Measurements from ENCODE around the gene C19orf25. TPM values are rescaled to one million over a fixed set of nuclear protein-coding genes. Genes with fewer than 3 reads are reported as not detected.

The C19orf25 gene
- total RNA-seq, 4 donors from 2014 or later, result 35.5 to 68.5 (median 61.9) TPM

DNA sequence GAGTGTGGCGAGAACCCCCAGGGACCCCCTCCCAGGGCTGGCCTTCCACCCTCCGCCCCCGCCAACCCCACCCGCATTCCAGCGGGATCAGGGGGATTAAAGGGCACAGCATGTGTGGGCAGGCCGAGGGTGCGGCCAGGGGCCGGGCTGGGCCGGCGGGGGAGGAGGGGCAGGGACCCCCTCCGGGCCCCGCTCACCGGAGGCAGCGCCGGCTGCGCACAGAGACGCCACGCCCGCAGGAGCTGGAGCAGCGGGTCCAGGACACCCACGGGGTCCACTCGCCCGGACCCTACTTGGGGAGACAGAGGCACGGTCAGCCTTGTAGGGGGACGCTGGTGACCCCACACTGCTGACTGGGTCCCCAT lies 31.4 kb upstream of the C19orf25 start:
- Histone ChIP-seq H3K4me1 (peaks cover 3 to 47% (median 9%) of the 10 kb centered on the region in 4 donors), H3K27me3 (peaks cover 0 to 12% of the 10 kb centered on the region in 2 donors), H3K4me3 (no peak overlapping the region), H3K36me3 (no peaks in the 10 kb centered on the region), H3K27ac (peak overlapping the region in 1 of 4 donors; percentile 21), H3K9me3 (peaks cover 0 to 8% (median 0%) of the 10 kb centered on the region in 4 donors)
- TF ChIP-seq POLR2A (IDR thresholded peaks at IDR 0.05), result no peak
- TF ChIP-seq, protein P1, sequence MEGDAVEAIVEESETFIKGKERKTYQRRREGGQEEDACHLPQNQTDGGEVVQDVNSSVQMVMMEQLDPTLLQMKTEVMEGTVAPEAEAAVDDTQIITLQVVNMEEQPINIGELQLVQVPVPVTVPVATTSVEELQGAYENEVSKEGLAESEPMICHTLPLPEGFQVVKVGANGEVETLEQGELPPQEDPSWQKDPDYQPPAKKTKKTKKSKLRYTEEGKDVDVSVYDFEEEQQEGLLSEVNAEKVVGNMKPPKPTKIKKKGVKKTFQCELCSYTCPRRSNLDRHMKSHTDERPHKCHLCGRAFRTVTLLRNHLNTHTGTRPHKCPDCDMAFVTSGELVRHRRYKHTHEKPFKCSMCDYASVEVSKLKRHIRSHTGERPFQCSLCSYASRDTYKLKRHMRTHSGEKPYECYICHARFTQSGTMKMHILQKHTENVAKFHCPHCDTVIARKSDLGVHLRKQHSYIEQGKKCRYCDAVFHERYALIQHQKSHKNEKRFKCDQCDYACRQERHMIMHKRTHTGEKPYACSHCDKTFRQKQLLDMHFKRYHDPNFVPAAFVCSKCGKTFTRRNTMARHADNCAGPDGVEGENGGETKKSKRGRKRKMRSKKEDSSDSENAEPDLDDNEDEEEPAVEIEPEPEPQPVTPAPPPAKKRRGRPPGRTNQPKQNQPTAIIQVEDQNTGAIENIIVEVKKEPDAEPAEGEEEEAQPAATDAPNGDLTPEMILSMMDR (IDR thresholded peaks at IDR 0.05), result no peak
- no peak for DNase-seq

- Histone ChIP-seq H3K27ac (peak overlapping the region in 1 of 4 donors; percentile 21), H3K9me3 (peaks cover 0 to 8% (median 0%) of the 10 kb centered on the region in 4 donors), H3K27me3 (peaks cover 0 to 12% of the 10 kb centered on the region in 2 donors), H3K4me1 (peaks cover 3 to 47% (median 9%) of the 10 kb centered on the region in 4 donors), H3K36me3 (no peaks in the 10 kb centered on the region), H3K4me3 (no peak overlapping the region)
- no peak for TF ChIP-seq POLR2A (IDR thresholded peaks at IDR 0.05)
- TF ChIP-seq, protein P1 (IDR thresholded peaks at IDR 0.05), result no peak
- DNase-seq, result no peak
Measured at GRCh38 chr19:1509602-1510441, 30.8 kb upstream of the C19orf25 start.

- Histone ChIP-seq H3K4me3 (peak overlapping the region in 3 of 4 donors; percentile 38 to 54 (median 47)), H3K9me3 (peaks cover 0 to 8% (median 0%) of the 10 kb centered on the region in 4 donors), H3K36me3 (no peaks in the 10 kb centered on the region), H3K27me3 (peaks cover 0 to 3% of the 10 kb centered on the region in 2 donors), H3K4me1 (peaks cover 3 to 52% (median 7%) of the 10 kb centered on the region in 4 donors), H3K27ac (peak overlapping the region in 3 of 4 donors; percentile 71 to 89 (median 83))
- TF ChIP-seq, protein P1 (IDR thresholded peaks at IDR 0.05), result no peak
- no peak for TF ChIP-seq POLR2A (IDR thresholded peaks at IDR 0.05)
- DNase-seq, result no peak
Measured at GRCh38 chr19:1508507-1508856, 29.5 kb upstream of the C19orf25 start.

- TF ChIP-seq, protein P1 (IDR thresholded peaks at IDR 0.05), result no peak
- no peak for TF ChIP-seq POLR2A (IDR thresholded peaks at IDR 0.05)
- H3K4me1 ChIP-seq, result peaks cover 3 to 53% (median 7%) of the 10 kb centered on the region in 4 donors
- H3K4me3 ChIP-seq, result peak overlapping the region; percentile 25 to 54 (median 42)
- no peaks in the 10 kb centered on the region for H3K27me3 ChIP-seq
- H3K36me3 ChIP-seq, result no peaks in the 10 kb centered on the region
- peak; percentile 79 to 95 (median 94) for DNase-seq
- peaks cover 0 to 8% (median 0%) of the 10 kb centered on the region in 4 donors for H3K9me3 ChIP-seq
- peak overlapping the region; percentile 65 to 89 (median 77) for H3K27ac ChIP-seq
Measured at GRCh38 chr19:1507763-1508506, 28.9 kb upstream of the C19orf25 start.

DNA sequence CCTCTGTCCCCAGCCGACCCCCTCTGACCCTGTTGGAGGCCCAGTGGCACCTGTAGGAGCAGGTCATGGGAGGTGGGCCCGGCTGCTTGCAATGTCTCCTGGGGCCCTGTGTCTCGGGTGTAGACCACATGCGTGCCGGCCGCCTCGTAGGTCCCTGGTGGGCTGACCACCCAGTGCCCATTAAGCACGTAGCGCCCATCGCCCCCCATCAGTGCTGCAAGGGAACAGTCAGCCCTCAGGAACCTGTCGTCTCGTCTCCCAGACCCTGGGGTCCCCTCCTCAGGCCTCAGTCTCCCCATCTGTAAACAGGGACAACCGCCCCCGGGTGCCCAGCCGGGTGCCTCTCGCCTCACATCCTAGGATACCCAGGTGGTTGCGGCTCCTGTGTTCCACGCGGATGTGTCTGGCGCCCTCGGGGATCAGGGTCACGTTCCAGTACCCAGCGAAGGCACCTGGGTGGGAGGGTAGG lies 28.2 kb upstream of the C19orf25 start:
- no peaks in the 10 kb centered on the region for H3K36me3 ChIP-seq
- peaks cover 0 to 8% (median 0%) of the 10 kb centered on the region in 4 donors for H3K9me3 ChIP-seq
- peak overlapping the region in 3 of 4 donors; percentile 65 to 89 (median 83) for H3K27ac ChIP-seq
- TF ChIP-seq, protein P1 (IDR thresholded peaks at IDR 0.05), result no peak
- TF ChIP-seq POLR2A (IDR thresholded peaks at IDR 0.05), result no peak
- DNase-seq, result no peak
- H3K4me1 ChIP-seq, result peaks cover 3 to 52% (median 6%) of the 10 kb centered on the region in 4 donors
- no peaks in the 10 kb centered on the region for H3K27me3 ChIP-seq
- H3K4me3 ChIP-seq, result peak overlapping the region in 3 of 4 donors; percentile 38 to 54 (median 47)

All from Peyer's patch (tissue), 4 donors.